ENCODE measurements around the gene TAPBPL.
A peak's percentile ranks its signal among the peaks of the same experiment; 100 is the strongest.
"Not testable (repeated sequence)": the region's sequence is repeated elsewhere in the genome, so short reads cannot be mapped to it uniquely, and the experiment has no call there.

TAPBPL gene

DNA sequence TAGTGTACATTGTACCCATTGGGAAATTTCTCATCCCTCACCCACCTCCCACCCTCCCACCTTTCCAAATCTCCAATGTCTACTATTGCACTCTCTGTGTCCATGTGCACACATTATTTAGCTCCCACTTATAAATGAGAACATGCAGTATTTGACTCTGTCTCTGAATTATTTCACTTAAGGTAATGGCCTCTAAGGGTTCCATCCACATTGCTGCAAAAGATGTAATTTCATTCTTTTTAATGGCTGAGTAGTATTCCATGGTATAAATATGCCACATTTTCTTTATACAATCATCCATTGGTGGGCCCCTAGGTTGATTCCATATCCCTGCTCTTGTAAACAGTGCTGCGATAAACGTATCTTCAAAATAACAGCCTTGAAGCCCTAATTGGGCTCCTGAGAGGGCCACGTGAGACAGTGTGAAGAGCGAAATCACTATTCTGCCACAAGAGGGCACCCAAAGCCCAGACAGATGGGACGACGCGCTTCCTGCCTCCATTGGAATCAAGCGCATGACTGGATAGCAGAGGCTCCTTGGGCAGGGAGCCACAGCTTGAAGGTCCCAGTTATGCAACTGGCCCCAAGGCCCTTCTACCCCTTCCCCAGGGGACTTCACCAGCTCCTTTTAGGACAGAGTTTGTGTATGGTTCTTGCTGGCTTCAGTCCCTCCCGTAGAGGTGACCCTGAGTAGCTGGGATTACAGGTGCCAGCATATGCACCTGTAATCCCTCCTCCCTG, 28.4 kb upstream of the TAPBPL start:
- TF ChIP-seq, protein P1, sequence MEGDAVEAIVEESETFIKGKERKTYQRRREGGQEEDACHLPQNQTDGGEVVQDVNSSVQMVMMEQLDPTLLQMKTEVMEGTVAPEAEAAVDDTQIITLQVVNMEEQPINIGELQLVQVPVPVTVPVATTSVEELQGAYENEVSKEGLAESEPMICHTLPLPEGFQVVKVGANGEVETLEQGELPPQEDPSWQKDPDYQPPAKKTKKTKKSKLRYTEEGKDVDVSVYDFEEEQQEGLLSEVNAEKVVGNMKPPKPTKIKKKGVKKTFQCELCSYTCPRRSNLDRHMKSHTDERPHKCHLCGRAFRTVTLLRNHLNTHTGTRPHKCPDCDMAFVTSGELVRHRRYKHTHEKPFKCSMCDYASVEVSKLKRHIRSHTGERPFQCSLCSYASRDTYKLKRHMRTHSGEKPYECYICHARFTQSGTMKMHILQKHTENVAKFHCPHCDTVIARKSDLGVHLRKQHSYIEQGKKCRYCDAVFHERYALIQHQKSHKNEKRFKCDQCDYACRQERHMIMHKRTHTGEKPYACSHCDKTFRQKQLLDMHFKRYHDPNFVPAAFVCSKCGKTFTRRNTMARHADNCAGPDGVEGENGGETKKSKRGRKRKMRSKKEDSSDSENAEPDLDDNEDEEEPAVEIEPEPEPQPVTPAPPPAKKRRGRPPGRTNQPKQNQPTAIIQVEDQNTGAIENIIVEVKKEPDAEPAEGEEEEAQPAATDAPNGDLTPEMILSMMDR (IDR thresholded peaks at IDR 0.05; ENCODE audit: low read depth, low read length), result peak; percentile 82
- DNase-seq (ENCODE audit: extremely low read depth, low read depth), result peak; percentile 83

DNA sequence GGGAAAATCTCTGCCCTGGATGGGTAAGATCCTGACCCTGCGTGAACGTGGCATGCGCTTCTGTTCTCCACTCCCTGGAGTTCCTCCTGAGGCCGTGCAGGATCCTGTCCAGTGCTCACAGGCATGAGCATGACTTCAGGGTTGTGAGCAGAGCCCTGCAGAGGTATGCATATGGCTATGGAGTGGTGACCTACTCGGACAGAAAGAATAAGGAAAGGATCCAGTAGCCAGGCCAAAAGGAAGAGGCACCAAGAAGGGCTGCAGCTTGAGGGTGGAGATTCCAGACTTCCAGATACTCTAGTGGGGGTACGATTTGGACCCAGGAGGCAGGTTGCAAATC, 27.9 kb upstream of the TAPBPL start:
- TF ChIP-seq, protein P1 (IDR thresholded peaks at IDR 0.05; ENCODE audit: low read depth, low read length), result no peak
- no peak for DNase-seq (ENCODE audit: extremely low read depth, low read depth)

DNA sequence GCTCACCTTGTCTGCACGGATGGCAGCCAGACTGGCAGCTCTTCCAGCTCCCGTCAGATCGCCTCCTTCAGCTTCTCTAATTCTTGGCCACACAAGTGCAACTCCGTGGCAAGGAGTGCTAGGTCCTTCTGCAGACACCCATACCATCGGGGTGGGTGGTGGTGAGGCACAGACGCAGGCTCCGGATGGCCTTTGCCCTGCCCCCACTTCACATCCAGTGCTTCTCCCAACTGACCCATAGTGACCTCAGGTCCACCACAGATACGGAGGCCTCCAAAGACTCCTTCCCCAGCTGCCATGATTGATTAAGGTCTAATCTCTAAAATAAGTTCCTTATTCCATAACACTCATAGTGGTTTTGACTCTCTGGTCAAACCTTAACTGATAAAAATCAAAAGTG, 27.0 kb upstream of the TAPBPL start:
- DNase-seq (ENCODE audit: extremely low read depth, low read depth), result no peak
- TF ChIP-seq, protein P1 (IDR thresholded peaks at IDR 0.05; ENCODE audit: low read depth, low read length), result no peak

DNA sequence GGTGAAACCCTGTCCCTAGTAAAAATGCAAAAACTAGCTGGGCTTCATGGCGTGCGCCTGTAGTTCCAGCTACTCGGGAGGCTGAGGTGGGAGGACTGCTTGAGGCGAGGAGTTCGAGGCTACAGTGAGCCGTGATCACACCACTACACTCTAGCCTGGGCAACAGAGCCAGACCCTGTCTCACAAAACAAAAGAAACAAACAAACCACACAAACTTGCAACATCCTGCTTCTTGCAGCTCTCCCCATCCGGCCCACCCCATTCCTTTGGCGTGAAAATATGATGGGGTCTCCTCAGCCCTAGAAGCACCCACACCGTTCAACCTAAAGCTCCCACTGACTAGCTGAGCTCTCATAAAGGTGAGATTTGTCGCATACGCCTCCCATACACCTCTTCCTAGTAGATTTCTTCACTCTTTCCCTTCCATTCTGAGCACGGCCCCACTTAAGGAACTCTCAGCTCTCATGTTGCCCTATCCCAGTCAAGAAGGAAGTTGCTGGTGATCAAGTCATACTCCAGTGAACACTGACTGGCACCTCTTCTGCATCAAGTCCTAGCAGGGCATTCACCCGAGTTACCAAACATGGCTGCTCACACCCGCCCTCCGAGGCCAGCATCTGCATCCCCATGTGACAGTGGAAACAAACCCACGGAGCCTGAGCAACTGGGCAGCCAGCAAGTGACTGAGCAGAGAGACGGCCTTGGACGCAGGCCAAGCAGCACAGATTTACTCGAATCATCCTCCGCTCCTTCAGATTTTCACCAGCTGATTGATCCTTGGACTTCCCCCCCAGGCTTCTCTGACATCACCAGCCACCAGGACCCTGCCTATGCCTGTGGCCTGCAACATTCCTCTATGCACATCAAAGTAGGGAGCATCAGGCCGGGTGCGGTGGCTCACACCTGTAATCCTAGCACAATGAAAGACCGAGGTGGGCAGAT, 26.0 kb upstream of the TAPBPL start:
- TF ChIP-seq, protein P1 (IDR thresholded peaks at IDR 0.05; ENCODE audit: low read depth, low read length), result no peak
- DNase-seq (ENCODE audit: extremely low read depth, low read depth), result no peak

DNA sequence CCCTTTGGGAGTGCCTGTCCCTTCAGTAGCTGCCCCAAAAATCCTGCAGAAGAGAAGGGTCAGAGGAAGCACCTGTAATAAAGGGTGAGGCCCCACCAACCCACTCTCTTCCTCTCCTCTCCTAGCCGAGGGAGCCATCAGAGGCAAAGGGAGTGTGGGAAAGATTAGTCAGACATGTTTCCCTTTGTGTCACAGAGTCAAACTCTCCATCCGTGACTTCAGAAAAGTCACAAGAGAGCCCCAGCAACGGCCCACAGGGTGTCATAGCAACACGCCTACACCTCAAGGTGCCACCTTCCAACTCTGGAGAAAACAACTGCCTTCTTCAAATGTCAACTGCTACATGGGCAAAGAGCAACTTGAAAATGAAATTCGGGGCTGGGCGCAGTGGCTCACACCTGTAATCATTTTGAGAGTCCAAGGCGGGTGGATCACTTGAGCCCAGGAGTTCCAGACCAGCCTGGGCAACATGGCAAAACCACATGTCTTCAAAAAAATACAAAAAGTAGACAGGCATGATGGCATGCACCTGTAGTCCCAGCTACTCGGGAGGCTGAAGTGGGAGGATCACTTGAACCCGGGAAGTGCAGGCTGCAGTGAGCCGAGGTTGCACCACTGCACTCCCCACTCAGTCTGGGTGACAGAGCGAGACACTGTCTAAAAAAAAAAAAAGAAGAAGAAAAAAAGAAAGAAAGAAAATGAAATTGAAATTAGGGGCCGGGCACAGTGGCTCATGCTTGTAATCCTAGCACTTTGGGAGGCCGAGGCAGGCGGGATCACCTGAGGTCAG, 24.8 kb upstream of the TAPBPL start:
- TF ChIP-seq, protein P1 (IDR thresholded peaks at IDR 0.05; ENCODE audit: low read depth, low read length), result no peak
- DNase-seq (ENCODE audit: extremely low read depth, low read depth), result no peak

DNA sequence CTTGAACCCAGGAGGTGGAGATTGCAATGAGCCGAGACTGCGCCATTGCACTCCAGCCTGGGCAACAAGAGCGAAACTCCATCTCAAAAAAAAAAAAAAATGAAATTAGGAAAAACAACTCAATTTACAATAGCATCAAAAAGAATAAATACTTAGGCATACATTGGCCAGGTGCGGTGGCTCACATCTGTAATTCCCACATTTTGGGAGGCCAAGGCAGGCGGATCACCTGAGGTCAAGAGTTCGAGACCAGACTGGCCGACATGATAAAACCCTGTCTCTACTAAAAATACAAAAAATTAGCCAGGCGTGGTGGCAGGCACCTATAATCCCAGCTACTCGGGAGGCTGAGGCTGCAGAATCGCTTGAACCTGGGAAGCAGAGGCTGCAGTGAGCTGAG, 24.0 kb upstream of the TAPBPL start:
- not testable (repeated sequence) for DNase-seq (ENCODE audit: extremely low read depth, low read depth)

DNA sequence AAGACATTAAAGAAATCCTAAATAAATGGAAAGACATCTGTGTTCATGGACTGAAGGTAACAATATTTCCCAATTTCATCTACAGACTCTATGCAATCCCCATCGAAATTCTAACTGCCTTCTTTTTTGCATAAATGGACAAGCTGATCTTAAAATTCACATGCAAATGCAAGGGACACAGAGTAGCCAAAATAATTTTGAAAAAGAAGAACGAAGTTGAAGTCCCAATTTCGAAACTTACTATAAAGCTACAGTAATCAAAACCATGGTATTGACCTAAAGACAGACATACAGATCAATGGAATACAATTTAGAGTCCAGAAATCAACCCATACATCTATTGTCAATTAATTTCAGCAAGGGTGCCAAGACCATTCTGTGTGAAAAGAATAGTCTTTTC, 23.5 kb upstream of the TAPBPL start:
- no peak for DNase-seq (ENCODE audit: extremely low read depth, low read depth)
- TF ChIP-seq, protein P1 (IDR thresholded peaks at IDR 0.05; ENCODE audit: low read depth, low read length), result no peak

All from AG09319 (cell line).